GM18499 (cell line): ENCODE results near the gene RPS27L.

ENCODE experiments used
- ATAC-seq: cut with Tn5 transposase; IDR thresholded peaks from one replicate; pipeline ENCODE4 v1.9.1; 2021; ENCODE audit warnings: moderate number of reproducible peaks; ENCODE audit not compliant: insufficient read depth, unreplicated experiment

RPS27L gene

DNA sequence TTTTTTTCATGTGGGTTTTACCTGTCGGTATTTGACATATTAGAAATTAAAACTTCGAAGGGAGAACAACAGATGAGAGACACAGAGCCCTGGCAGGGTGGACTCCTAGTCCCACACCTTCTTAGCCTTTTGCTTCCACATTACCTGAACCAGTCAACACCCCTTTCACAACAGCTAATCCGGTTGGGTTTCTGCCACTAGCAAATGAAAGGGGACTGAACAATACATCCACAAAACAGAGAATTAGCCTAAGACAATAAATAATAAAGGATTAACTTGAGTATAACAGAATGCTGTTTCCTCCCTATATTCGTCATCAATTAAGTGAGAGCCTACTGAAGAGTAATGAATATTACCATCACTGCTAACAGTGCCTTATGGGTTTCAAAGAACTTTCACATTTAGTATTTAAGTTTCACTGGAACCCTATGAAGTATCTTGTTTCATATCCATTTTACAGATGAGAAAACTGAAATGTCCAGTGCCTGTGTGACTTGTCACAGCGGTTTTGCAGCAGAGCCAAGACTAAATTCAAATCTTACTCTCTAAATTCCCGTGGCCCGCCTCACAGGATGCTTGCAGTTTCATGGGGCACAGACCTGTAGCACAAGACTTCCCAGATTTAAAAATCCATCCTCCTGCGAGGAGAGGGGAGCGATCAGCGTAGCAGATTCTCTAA is 31.1 kb upstream of the RPS27L start:
- ATAC-seq: no peak

DNA sequence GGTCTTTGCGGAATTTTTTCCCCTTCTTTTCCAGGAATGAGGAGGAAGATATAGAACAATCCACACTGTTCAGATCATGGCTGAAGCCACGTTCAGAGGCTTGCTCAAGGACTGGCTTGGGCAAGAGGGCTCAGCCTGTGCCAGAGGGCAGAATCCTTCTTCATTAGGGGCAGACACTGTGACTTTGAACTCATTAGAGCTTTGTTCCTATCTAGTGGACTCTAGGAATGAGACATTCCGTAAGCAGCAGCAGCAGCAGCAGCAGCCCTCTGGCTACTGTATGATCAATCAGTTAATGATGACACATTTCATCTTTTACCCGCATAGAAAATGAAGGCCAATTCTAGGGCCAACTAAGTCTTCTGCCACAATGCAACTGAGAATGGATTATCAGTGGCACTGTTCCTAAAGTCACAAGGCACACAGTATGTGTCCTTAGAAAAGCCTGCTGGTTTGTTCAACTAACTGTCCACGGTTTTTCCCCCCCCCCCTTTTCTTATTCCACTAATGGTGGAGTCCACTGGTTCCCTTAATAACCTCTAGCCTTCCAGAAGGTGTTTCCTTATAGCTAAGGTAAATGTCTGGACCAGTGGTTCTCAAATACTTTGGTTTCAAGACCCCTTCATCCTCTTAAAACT is 30.4 kb upstream of the RPS27L start:
- no peak for ATAC-seq

DNA sequence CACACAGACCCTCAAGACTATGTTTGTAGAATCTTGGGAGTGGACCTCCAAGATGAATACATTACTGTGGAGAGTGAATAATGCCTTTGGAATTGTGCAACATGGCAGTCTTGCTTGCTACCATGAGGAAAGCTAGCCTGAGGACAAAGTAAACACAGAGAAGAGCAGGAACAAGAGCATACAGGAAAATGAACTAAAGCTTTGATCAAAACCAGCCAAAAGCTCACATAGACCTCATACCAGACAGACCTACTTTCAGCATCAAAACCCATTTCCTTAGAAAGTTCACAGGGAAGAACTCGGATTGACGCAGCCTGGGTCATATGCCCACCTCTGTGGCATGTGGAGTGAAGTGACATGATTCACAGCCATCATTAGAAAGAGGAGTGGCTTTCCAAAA is 28.8 kb upstream of the RPS27L start:
- ATAC-seq: no peak

DNA sequence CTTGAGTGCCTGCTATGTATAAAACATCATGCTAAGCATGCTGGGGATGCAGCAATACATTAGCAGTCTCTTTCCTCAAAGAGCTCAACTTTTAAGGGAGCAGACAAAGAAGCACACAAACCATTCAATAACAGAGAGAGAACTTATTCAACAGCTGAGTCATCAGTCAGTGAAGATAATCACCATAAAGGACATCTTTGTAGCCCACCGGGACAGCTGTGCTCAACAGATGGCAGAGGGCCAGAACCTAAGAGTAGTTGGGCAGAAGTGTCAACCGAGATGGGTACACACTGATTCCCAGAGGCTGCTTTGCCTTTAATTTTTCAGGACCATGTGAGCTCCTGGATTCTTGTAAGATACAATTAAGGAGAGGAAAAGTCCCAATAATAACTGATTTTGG is 27.9 kb upstream of the RPS27L start:
- no peak for ATAC-seq

DNA sequence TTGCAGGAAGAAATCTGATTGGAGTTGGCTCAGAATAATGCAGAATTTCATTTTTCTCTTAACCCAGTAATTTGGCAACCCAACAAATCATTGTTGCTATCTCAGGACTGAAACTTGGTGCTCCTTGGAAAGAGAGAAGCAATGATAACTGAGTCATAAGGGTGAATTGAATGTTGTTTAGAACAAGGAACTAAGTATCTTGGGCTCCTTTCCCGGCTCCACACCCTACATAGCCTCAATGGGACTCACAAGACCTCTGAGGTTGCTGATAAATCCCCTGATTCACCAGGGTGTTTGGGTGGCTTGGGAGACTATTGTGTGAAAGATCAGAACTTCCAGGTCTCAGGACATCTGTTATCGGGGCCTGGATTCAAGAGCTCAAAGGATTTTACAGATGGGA is 24.4 kb upstream of the RPS27L start:
- no peak for ATAC-seq

DNA sequence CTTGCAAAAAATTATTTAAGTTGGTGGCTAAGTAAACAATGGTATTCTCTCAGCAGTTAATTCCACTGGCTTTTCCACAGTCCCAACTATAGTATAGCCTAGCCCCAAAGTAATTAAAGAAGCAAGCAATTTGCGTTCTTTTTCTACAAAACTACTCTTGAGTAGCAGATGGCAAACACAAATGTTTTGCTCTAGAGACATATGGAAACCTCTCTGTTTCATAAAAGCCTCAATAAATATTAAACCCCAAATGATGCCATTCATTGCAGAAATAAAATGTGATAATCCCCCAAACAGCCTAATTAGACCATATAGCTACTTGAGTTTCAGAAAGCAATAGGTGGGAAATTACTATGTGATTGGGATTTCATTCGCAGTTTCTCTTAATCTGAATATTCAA is 23.5 kb upstream of the RPS27L start:
- ATAC-seq: no peak

DNA sequence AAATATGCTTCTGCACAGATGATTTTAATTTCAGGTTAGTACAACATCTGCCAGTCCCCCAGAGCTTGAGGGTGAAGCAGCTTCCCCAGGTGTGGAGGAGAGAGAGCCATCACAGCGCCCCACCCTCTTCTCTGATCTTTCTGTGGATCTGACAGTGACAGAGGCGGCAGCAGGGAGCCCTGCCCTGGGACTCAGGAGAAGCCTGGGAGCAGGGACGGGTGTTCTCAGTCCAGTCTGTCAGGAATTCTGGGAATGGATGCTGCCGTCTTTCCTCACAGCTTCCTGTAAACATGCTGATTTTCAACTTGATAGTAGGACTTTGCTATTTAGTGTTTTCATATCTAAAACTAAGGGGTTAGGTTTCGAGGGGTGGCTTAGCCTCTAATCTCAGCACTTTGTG is 20.8 kb upstream of the RPS27L start:
- ATAC-seq: no peak

DNA sequence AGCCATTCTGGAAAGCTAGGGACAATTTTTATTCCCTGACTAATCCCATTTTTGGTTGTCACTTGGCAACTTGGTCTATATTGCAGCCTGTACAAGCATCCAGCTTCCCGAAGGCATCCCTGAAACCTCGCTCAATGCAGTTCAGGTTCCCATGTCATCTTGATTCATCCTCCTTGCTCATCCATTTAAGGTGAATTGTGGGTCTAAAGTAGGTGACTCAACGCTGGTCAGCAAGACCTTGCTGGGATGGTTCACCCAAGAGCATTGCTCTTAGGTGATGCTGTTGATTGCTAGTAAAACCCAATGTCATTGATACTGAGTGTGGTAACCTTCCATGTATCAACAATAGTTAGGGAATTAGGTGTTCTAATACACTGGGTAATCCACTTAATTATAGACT is 19.0 kb upstream of the RPS27L start:
- ATAC-seq: no peak

DNA sequence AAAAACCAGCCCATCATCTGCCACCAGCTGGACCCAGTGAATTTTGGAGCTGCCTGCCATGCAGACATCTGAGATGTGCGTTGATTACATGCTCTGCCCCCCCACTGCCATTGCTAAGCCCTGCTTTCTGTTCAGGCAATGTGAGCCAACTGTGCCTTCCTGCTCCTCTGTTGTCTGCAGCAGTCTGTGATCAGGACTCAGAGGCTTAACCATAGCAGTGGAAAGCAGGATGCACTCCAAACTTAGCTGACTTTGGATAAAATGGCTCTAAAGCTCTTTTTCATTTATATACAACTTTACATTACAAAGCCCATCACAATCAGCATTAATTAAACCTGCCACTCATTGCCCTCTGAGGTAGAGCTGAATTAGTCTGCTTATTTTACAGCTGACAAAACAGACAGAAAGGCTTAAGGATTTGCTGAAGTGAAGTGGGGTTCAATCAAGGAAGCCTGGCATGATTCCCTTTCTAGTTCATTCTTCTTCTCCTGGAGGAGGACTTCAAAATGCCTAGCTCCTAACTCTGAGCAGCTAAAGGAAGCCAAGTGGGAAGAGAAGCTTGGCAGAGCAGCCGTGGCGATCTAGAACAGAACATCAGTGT is 15.7 kb upstream of the RPS27L start:
- no peak for ATAC-seq

DNA sequence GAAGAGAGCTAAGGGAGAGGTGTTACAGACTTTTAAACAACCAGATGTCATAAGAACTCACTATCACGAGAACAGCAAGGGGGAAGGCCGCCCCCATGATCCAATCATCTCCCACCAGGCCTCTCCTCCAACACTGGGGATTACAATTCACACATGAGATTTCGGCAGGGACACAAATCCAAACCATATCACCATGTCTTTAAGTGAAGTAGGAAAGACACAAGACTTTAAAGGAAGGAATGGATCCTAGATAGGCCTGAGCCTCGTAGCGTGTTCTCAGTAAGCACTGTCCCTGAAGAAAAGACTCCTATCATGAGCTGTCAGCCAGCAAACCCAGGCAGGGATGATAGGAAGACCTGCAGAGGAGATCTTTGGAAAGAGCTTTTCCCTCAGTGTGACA is 15.1 kb upstream of the RPS27L start:
- no peak for ATAC-seq

DNA sequence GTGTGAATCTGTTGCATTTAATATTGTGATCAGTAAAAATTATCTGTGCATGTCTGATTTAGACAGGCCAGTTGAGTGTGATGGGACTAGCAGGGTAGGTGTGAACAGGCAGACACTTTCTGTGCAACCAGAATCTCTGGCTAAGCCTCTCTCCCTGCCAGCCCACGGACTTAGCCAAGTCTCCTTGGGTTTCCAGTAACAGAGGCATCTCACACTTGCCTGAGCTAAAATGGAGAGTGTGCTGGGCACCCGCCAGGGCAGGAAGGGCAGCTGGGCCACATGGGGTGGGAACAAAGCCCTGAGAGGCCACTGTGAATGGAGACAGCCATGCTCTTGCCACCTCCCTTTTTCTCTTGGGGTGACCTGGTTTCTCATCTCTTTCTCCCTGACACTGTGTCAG is 12.5 kb upstream of the RPS27L start:
- ATAC-seq: no peak

DNA sequence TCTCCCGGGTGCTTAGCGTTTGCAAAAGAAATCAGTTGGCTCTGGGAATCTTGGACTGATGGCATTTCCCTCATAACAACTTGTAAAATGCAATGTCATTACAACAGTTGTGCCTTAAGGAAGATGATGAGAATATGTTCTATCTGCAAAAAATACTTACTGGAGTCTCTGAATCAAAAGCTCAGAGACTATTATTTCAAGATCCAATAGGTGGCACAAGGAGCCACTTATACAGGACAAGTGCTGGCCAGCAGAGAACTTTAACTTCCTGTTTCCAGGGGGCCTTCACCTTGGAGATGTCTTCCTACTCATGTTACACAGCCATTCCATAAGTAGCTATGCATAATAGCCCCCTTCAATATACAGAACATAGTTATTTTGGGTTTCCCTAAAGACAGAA is 8.9 kb upstream of the RPS27L start:
- ATAC-seq: no peak

DNA sequence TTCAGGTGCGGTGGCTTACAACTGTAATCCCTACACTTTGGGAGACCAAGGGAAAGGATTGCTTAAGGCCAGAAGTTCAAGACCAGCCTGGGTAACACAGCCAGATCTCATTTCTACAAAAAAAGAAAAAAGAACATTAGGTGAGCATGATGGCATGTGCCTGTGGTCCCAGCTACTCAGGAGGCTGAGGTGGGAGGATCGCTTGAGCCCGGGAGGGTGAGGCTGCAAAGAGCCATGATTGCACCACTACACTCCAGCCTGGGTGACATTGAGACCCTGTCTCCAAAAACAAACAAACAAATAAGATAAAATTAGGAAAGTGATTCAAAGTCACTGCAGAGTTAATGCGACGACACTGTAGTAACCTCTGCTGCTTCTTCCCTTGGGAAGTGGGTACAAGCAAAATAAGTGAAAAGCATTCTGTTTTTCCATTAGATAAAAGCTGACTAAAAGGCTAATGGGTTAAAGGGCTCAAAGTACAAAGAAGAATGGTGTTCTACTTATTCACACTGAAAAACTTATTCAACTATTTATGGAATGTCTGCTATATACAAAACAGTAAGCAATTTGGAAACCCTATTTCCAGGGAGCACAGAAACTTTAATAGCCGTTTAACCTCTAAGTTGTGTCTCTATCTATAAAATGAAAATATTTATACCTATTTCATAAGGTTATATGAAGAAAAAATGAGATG is 8.0 kb upstream of the RPS27L start:
- no peak for ATAC-seq

DNA sequence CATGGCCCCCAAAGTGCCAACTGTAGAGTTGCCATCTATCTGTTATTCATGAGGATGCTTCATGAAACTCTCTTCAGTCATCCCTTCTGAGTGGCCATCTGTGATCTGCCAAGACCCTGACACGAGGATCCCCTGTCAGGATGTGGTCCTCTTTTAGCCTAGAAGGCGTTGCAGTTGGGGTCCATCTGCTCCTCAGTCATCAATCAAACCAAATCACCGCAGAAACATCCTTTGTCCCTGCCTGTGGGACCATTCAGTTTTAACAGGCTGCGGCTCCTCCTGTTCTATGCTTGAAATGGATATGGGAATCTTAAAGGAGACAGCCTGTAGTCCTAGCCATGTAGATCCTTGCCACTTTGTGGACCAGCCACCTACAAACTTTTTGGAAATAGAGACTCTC is 5.9 kb upstream of the RPS27L start:
- ATAC-seq: no peak

DNA sequence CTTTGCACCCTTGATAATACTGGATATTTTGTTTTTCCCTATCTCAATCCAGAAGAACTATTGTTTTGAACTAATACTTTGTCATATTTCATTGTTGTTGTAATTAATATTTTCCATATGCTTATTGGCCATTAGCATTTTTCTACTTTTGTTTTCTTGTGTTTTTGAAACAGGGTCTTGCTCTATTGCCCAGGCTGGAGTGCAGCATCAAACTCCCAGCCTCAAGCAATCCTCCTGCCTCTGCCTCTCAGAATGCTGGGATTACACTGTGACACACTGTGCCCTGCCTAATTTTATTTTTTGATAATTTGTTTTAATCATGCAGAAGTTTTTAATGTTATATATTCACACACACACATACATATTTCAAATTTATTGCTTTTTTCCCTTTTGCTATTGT is 3.4 kb upstream of the RPS27L start:
- no peak for ATAC-seq

DNA sequence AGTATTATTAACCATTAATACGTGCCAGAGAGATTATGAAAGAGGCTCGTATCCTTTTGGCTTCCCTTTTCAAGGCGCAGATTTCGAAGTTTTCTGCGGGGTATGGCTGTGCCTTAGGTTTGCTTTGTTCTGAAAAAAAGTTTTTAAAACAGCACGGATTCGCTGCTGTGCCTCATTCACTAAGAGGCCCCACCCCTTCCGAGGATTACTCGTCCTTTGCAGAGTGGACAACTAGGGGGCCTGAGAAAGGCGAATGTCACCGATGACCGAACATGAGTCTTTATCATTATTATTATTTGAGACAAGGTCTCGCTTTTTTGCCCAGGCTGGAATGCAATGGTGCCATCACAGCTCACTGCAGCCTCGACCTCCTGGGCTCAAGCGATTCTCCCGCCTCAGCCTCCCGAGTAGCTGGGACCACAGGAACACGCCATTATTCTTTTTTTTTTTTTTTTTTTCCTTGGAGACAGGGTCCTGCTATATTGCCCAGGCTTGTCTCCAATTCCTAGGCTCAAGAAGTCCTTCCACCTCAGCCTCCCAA is 684 bp upstream of the RPS27L start:
- no peak for ATAC-seq

DNA sequence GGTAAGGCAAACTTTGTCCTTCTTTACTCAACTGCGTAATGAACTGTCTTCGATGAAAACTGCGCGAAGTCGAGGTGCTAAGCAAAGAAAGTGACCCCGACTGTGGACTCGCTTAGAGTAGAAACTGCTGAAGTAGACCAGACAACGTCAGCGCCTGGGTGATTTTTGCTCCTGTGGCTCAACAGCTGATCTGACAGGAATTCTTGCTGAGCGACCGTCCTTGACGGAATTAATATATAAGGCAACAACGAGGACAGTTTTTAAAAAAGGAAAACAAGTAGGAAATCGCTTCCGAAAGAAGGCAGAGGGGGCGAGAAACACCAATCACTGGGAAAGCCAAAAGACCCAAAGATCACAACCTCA is 541 bp downstream of the RPS27L start:
- ATAC-seq: no peak

DNA sequence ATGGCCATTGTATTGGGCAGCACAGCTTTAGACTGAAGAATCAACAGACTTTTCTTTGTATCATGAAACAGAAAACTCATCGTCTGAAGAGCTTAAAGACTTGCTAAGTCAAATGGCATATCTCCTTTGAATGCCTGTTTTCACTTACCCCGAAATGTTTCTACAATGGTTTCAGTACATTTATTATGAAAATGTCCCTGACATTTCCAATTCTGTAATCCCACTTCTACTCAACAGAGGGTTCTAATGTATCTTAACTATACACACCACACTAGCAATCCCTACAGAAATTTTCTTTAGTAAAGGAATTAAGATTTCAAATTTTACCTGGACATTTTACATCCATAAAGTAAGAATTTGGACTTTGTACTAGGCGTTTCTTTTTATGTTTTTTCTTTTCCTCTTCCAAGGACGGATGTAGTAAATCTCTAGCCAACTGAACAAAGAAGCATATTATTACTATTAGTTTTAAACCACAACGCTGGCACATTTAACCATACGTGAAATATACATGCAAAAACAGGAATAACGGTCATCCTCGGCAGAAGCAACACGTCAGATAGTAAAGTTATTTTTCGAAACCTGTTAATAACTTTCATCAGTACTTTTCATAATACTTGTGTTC is 1.1 kb downstream of the RPS27L start:
- ATAC-seq: no peak

DNA sequence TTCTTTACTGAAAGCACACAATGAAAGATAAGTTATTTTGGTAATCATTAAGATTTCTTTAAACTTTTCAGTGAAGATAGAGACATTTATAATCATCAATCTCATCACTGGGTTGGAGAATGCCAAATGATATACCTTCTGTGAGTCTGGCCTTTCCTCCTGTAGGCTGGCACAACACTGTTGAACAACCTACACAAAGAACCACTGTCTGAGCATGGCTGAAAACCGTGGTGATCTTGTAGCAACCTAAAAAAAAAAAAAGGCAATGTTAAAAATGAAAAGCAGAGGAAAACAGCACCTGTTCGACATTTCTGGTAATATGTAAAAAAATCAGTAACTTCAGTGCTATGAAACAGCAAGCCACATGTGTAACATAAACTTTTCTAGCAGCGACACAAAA is 1.8 kb downstream of the RPS27L start:
- ATAC-seq: no peak

DNA sequence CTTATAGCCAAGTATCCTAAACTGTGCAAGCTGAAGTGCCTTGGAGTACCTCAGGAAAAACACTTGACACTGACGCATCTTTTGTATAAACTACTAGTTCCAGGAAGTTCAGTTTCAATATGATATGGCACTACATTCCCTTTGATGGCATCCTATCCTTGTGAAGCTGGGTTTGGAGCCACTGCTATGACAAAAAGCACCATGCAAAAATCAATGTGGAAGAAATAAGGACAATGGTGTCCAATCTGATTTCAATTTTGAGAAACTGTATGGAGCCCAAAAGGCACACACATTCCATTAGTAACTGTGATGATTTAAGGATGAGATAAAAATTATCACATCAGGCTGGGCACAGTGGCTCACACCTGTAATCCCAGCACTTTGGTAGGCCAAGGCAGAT is 5.6 kb downstream of the RPS27L start:
- no peak for ATAC-seq

DNA sequence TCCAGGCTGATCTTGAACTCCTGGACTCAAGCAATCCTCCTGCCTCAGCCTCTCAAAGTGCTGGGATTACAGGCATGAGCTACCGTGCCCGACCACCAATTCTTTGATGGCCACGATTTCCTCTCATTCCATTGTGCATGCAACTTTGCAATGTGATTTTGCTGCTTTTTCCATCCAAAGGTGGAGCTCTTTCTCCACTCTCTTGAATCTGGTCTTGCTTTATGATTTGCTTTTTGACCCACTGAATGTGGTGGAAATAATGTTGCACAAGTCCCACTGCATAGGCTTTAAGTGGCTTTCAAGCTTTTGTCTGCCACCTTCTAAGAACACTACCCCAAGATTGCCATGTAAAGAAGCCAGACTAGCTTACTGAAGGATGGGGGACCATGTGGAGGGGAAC is 10.6 kb downstream of the RPS27L start:
- ATAC-seq: no peak
